ENCODE measurements around the gene TRAM2. TPM values are rescaled to one million over a fixed set of nuclear protein-coding genes. Genes with fewer than 3 reads are reported as not detected.

The TRAM2 gene
- total and polyA plus RNA-seq, 10 of the 15 experiments (the other 5 are each of a cell fraction or from before 2014, with no cell fraction given), result 2.5 to 15.0 (median 11.0) TPM

Other genes starting within 250 kb of the TRAM2 start
- 13.5 and 16.2 TPM in 2 replicates for gene PAQR8, start 214.9 kb downstream of the TRAM2 start, total RNA-seq (2014; rRNA removed)
- 11.8 and 12.9 TPM in 2 replicates for gene PAQR8, start 214.9 kb downstream of the TRAM2 start, total RNA-seq (2014; rRNA removed; fragmentation: Illumina TruSeq; extraction: Trizol)
- gene PAQR8, start 214.9 kb downstream of the TRAM2 start, total RNA-seq (2021), result 20.0 and 22.8 TPM in 2 replicates
- 21.7 and 22.4 TPM in 2 replicates for gene PAQR8, start 214.9 kb downstream of the TRAM2 start, polyA plus RNA-seq (2011; rRNA removed)
- gene PAQR8, start 214.9 kb downstream of the TRAM2 start, polyA plus RNA-seq (2014; fragmentation: Illumina TruSeq; extraction: Trizol), result 14.5 and 16.2 TPM in 2 replicates
- gene PAQR8, start 214.9 kb downstream of the TRAM2 start, polyA plus RNA-seq (2014; fragmentation: Nextera tagmentation; extraction: Ambion mirVana), result 1 to 10 TPM; 3.9 to 4.7 TPM
- gene PAQR8, start 214.9 kb downstream of the TRAM2 start, polyA plus RNA-seq (2014; rRNA removed), result 11.6 and 14.6 TPM in 2 replicates
- 10 to 100 TPM; 19.6 to 20.2 TPM for gene PAQR8, start 214.9 kb downstream of the TRAM2 start, polyA plus RNA-seq (2016; fragmentation: Nextera tagmentation; extraction: Ambion mirVana)
- gene EFHC1, start 156.7 kb downstream of the TRAM2 start, total RNA-seq (2014; rRNA removed), result 5.9 and 6.7 TPM in 2 replicates
- gene EFHC1, start 156.7 kb downstream of the TRAM2 start, total RNA-seq (2014; rRNA removed; fragmentation: Illumina TruSeq; extraction: Trizol), result 7.7 TPM in 2 replicates
- 5.2 and 5.5 TPM in 2 replicates for gene EFHC1, start 156.7 kb downstream of the TRAM2 start, total RNA-seq (2021)
- 14.5 and 16.8 TPM in 2 replicates for gene EFHC1, start 156.7 kb downstream of the TRAM2 start, polyA plus RNA-seq (2011; rRNA removed)
- gene EFHC1, start 156.7 kb downstream of the TRAM2 start, polyA plus RNA-seq (2014; fragmentation: Illumina TruSeq; extraction: Trizol), result 8.5 and 8.6 TPM in 2 replicates
- 1 to 10 TPM; 9.0 to 9.1 TPM for gene EFHC1, start 156.7 kb downstream of the TRAM2 start, polyA plus RNA-seq (2014; fragmentation: Nextera tagmentation; extraction: Ambion mirVana)
- 7.1 and 8.7 TPM in 2 replicates for gene EFHC1, start 156.7 kb downstream of the TRAM2 start, polyA plus RNA-seq (2014; rRNA removed)
- gene EFHC1, start 156.7 kb downstream of the TRAM2 start, polyA plus RNA-seq (2016; fragmentation: Nextera tagmentation; extraction: Ambion mirVana), result 10 to 100 TPM; 11.8 to 13.5 TPM
- 15.6 and 22.9 TPM in 2 replicates for gene TMEM14A, start 94.1 kb upstream of the TRAM2 start, total RNA-seq (2014; rRNA removed)
- 21.2 and 21.7 TPM in 2 replicates for gene TMEM14A, start 94.1 kb upstream of the TRAM2 start, total RNA-seq (2014; rRNA removed; fragmentation: Illumina TruSeq; extraction: Trizol)
- gene TMEM14A, start 94.1 kb upstream of the TRAM2 start, total RNA-seq (2021), result 17.7 and 19.2 TPM in 2 replicates
- 45.0 and 57.2 TPM in 2 replicates for gene TMEM14A, start 94.1 kb upstream of the TRAM2 start, polyA plus RNA-seq (2011; rRNA removed)
- 17.8 and 18.7 TPM in 2 replicates for gene TMEM14A, start 94.1 kb upstream of the TRAM2 start, polyA plus RNA-seq (2014; fragmentation: Illumina TruSeq; extraction: Trizol)
- gene TMEM14A, start 94.1 kb upstream of the TRAM2 start, polyA plus RNA-seq (2014; fragmentation: Nextera tagmentation; extraction: Ambion mirVana), result 100 to 1,000 TPM in 1 of 2 experiments, 10 to 100 TPM in 1; 87.2 to 143 TPM
- gene TMEM14A, start 94.1 kb upstream of the TRAM2 start, polyA plus RNA-seq (2014; rRNA removed), result 14.9 and 21.1 TPM in 2 replicates
- 10 to 100 TPM; 77.1 to 81.7 TPM for gene TMEM14A, start 94.1 kb upstream of the TRAM2 start, polyA plus RNA-seq (2016; fragmentation: Nextera tagmentation; extraction: Ambion mirVana)
- not detected in 2 replicates for gene GSTA2, start 186.4 kb upstream of the TRAM2 start, total RNA-seq (2014; rRNA removed)
- not detected in 2 replicates for gene GSTA2, start 186.4 kb upstream of the TRAM2 start, total RNA-seq (2014; rRNA removed; fragmentation: Illumina TruSeq; extraction: Trizol)
- not detected in 2 replicates for gene GSTA2, start 186.4 kb upstream of the TRAM2 start, total RNA-seq (2021)
- not detected in 2 replicates for gene GSTA2, start 186.4 kb upstream of the TRAM2 start, polyA plus RNA-seq (2011; rRNA removed)
- not detected in 2 replicates for gene GSTA2, start 186.4 kb upstream of the TRAM2 start, polyA plus RNA-seq (2014; fragmentation: Illumina TruSeq; extraction: Trizol)
- gene GSTA2, start 186.4 kb upstream of the TRAM2 start, polyA plus RNA-seq (2014; fragmentation: Nextera tagmentation; extraction: Ambion mirVana), result not detected
- not detected in 2 replicates for gene GSTA2, start 186.4 kb upstream of the TRAM2 start, polyA plus RNA-seq (2014; rRNA removed)
- gene GSTA2, start 186.4 kb upstream of the TRAM2 start, polyA plus RNA-seq (2016; fragmentation: Nextera tagmentation; extraction: Ambion mirVana), result not detected
- gene GSTA1, start 226.8 kb upstream of the TRAM2 start, total RNA-seq (2014; rRNA removed), result not detected in 2 replicates
- gene GSTA1, start 226.8 kb upstream of the TRAM2 start, total RNA-seq (2014; rRNA removed; fragmentation: Illumina TruSeq; extraction: Trizol), result not detected in 2 replicates
- 0.51 and 0.56 TPM in 2 replicates for gene GSTA1, start 226.8 kb upstream of the TRAM2 start, total RNA-seq (2021)
- not detected in 2 replicates for gene GSTA1, start 226.8 kb upstream of the TRAM2 start, polyA plus RNA-seq (2011; rRNA removed)
- gene GSTA1, start 226.8 kb upstream of the TRAM2 start, polyA plus RNA-seq (2014; fragmentation: Illumina TruSeq; extraction: Trizol), result not detected in 2 replicates
- gene GSTA1, start 226.8 kb upstream of the TRAM2 start, polyA plus RNA-seq (2014; fragmentation: Nextera tagmentation; extraction: Ambion mirVana), result not detected
- not detected in 2 replicates for gene GSTA1, start 226.8 kb upstream of the TRAM2 start, polyA plus RNA-seq (2014; rRNA removed)
- not detected for gene GSTA1, start 226.8 kb upstream of the TRAM2 start, polyA plus RNA-seq (2016; fragmentation: Nextera tagmentation; extraction: Ambion mirVana)